Liver (tissue), 9 donors: ENCODE measurements around the gene TCFL5. TPM values are rescaled to one million over a fixed set of nuclear protein-coding genes. Genes with fewer than 3 reads are reported as not detected.
A peak's percentile ranks its signal among the peaks of the same experiment; 100 is the strongest.

Experiments
- DNase-seq: peaks from one replicate; pipeline ENCODE4 v3.0.0-alpha.2; 2017; ENCODE audit warnings: low spot score
- H3K27ac ChIP-seq, 2 donors: one replicate each; pipeline ENCODE4 v1.7.0; 2013; ENCODE audit warnings: inconsistent platforms in 2 of 2, low read length in 2 of 2, control low read depth in 1 of 2, low read depth in 1 of 2, mild to moderate bottlenecking in 1 of 2
- H3K27me3 ChIP-seq, 4 donors: one replicate each; pipeline versions ENCODE4 v1.6.1 to v1.7.0; 2013; ENCODE audit warnings: low read length in 3 of 4, inconsistent platforms in 1 of 4, mild to moderate bottlenecking in 1 of 4, moderate library complexity in 1 of 4; ENCODE audit not compliant: control insufficient read depth in 4 of 4, insufficient read depth in 4 of 4
- H3K36me3 ChIP-seq, 4 donors: one replicate each; pipeline versions ENCODE4 v1.6.1 to v1.7.0; 2013; ENCODE audit warnings: low read length in 3 of 4, mild to moderate bottlenecking in 3 of 4, low read depth in 1 of 4, moderate library complexity in 1 of 4; ENCODE audit not compliant: control insufficient read depth in 4 of 4, insufficient read depth in 3 of 4
- H3K4me1 ChIP-seq, 4 donors: one replicate each; pipeline versions ENCODE4 v1.6.1 to v1.7.0; 2013; ENCODE audit warnings: low read length in 3 of 4, mild to moderate bottlenecking in 3 of 4, moderate library complexity in 1 of 4; ENCODE audit not compliant: control insufficient read depth in 4 of 4, insufficient read depth in 4 of 4
- H3K4me3 ChIP-seq, 3 donors: one replicate each; pipeline versions ENCODE4 v1.6.1 to v1.7.0; 2013; ENCODE audit warnings: low read length in 3 of 3, control low read depth in 1 of 3, low read depth in 1 of 3, mild to moderate bottlenecking in 1 of 3
- H3K9ac ChIP-seq, 2 donors: one replicate each; pipeline ENCODE4 v1.7.0; 2013; ENCODE audit warnings: low read length in 2 of 2, mild to moderate bottlenecking in 2 of 2, moderate library complexity in 2 of 2, control low read depth in 1 of 2, low read depth in 1 of 2
- H3K9me3 ChIP-seq, 4 donors: one replicate each; pipeline versions ENCODE4 v1.6.1 to v1.7.0; 2013; ENCODE audit warnings: low read length in 3 of 4; ENCODE audit not compliant: control insufficient read depth in 4 of 4
- ATF3 ChIP-seq: IDR thresholded peaks from 2 replicates; pipeline ENCODE4 v1.6.1; 2016; ENCODE audit warnings: antibody characterized with exemption
- CTCF ChIP-seq: fragments of 150-350 bp; IDR thresholded peaks from 2 replicates; pipeline ENCODE4 v1.5.1; 2017; ENCODE audit warnings: improper control_type of control experiment, low read depth, low read length; ENCODE audit not compliant: missing input control
- HNF4G ChIP-seq: IDR thresholded peaks from 2 replicates; pipeline ENCODE4 v1.6.1; 2016; ENCODE audit warnings: antibody characterized with exemption
- JUND ChIP-seq, 2 donors: IDR thresholded peaks; 2 replicates each; pipeline ENCODE4 v1.6.1; 2016; ENCODE audit warnings: antibody characterized with exemption in 2 of 2
- RAD21 ChIP-seq, 2 donors: IDR thresholded peaks; 2 replicates each; pipeline ENCODE4 v1.6.1; 2016; ENCODE audit warnings: antibody characterized with exemption in 2 of 2, mild to moderate bottlenecking in 2 of 2
- RXRA ChIP-seq, 2 donors: IDR thresholded peaks; 2 replicates each; pipeline ENCODE4 v1.6.1; 2017 to 2018; ENCODE audit warnings: antibody characterized with exemption in 2 of 2, mild to moderate bottlenecking in 1 of 2
- TAF1 ChIP-seq: conservative IDR thresholded peaks from 2 replicates; pipeline ENCODE4 v1.6.1; 2016; ENCODE audit warnings: antibody characterized with exemption, mild to moderate bottlenecking
- YY1 ChIP-seq: IDR thresholded peaks from 2 replicates; pipeline ENCODE4 v1.6.1; 2016; ENCODE audit warnings: antibody characterized with exemption, mild to moderate bottlenecking
- WGBS: extraction: QIAGEN DNeasy Blood & Tissue Kit; methylation state at CpG from one replicate; pipeline ENCODE4 v1.1.7; 2013; 5-methylcytosine and 5-hydroxymethylcytosine counted together
- polyA plus RNA-seq, 2 donors: library from polyadenylated mRNA; stranded (reverse) in 1 of 2; unstranded in 1 of 2; fragments of 200-250 nt in 1 of 2; fragments of >200 nt in 1 of 2; fragmentation: Nextera tagmentation in 1 of 2; extraction: Ambion mirVana in 1 of 2; gene quantifications; one replicate each; pipeline versions ENCODE4 v1.2.1 to v1.2.3, GENCODE V29; 2013 to 2015
- total RNA-seq, 2 donors: library from RNA; depleted of rRNA; stranded (reverse); fragments of >200 nt; gene quantifications; one replicate each; pipeline ENCODE4 v1.2.3, GENCODE V29; 2014
- donor health status: healthy.
- donor health status: healthy.
- donor health status: healthy.
- donor health status: healthy.
- donor health status: healthy.

TCFL5 gene
- total and polyA plus RNA-seq, 4 donors: 0.79 to 3.8 (median 2.2) TPM

- TF ChIP-seq CTCF: peak; percentile 96
- no peak for TF ChIP-seq HNF4G
- peak in 1 of 2 donors; percentile 21 for TF ChIP-seq RXRA (IDR thresholded peaks at IDR 0.05)
- TF ChIP-seq YY1: no peak
Measured at GRCh38 chr20:62900052-62900691, 38.5 kb upstream of the TCFL5 start (continued).

- DNase-seq: no peak
- H3K36me3 ChIP-seq: peaks cover 6 to 38% (median 22%) of the 10 kb centered on the region in 4 donors
- H3K4me3 ChIP-seq: no peak overlapping the region
- no peaks in the 10 kb centered on the region for H3K27me3 ChIP-seq
- H3K4me1 ChIP-seq: peaks cover 5 to 21% (median 13%) of the 10 kb centered on the region in 4 donors
- 4% methylated on average over 6 of the region's 6 CpGs for WGBS
- TF ChIP-seq RAD21 (IDR thresholded peaks at IDR 0.05): peak in 1 of 2 donors; percentile 47
- peak; percentile 18 for TF ChIP-seq CTCF
- TF ChIP-seq TAF1: no peak
- no peak overlapping the region for H3K9ac ChIP-seq
- no peaks in the 10 kb centered on the region for H3K9me3 ChIP-seq
- H3K27ac ChIP-seq: no peak overlapping the region
Measured at GRCh38 chr20:62899633-62900051, 38.0 kb upstream of the TCFL5 start.

- Histone ChIP-seq H3K9me3 (no peaks in the 10 kb centered on the region), H3K9ac (no peak overlapping the region), H3K27me3 (no peaks in the 10 kb centered on the region), H3K36me3 (peaks cover 6 to 40% (median 24%) of the 10 kb centered on the region in 4 donors), H3K27ac (no peak overlapping the region), H3K4me1 (peaks cover 5 to 21% (median 13%) of the 10 kb centered on the region in 4 donors), H3K4me3 (no peak overlapping the region)
- no peak for TF ChIP-seq JUND (IDR thresholded peaks at IDR 0.05)
- TF ChIP-seq ATF3: no peak
- TF ChIP-seq CTCF: no peak
- no peak for DNase-seq
- 40% methylated on average over 16 of the region's 16 CpGs for WGBS
Measured at GRCh38 chr20:62898970-62899632, 37.5 kb upstream of the TCFL5 start.
